Astrocyte (in vitro differentiated cells and primary cell): Measurements from ENCODE around the gene NDUFV1.
"Not testable (repeated sequence)": the region's sequence is repeated elsewhere in the genome, so short reads cannot be mapped to it uniquely, and the experiment has no call there.

Experiments
- CTCF ChIP-seq: IDR thresholded peaks from 2 replicates; pipeline ENCODE4 v1.5.1; 2011; ENCODE audit warnings: low read depth, mild to moderate bottlenecking, inconsistent platforms, low read length, moderate library complexity; ENCODE audit not compliant: insufficient read depth
- EZH2 ChIP-seq: IDR thresholded peaks from 2 replicates; pipeline ENCODE4 v1.6.1; 2012; ENCODE audit warnings: mild to moderate bottlenecking, low read length, inconsistent platforms; ENCODE audit not compliant: insufficient read depth

GRCh38 chr11:67620621-67621020 lies 13.9 kb downstream of the NDUFV1 start:
- not testable (repeated sequence) for TF ChIP-seq CTCF, EZH2
